ENCODE data around the gene CYP3A5. TPM values are rescaled to one million over a fixed set of nuclear protein-coding genes. Genes with fewer than 3 reads are reported as not detected.
"Not testable (repeated sequence)": the region's sequence is repeated elsewhere in the genome, so short reads cannot be mapped to it uniquely, and the experiment has no call there.

The CYP3A5 gene
- total RNA-seq, 1 donor from 2014 or later = not detected

- H3K27me3 ChIP-seq (ENCODE audit: low read depth) = no peaks in the 10 kb centered on the region
- no peaks in the 10 kb centered on the region for H3K4me1 ChIP-seq
- intact Hi-C loops (cut with micrococcal nuclease) = no loop called here
- DNase-seq = no peak
- H3K4me3 ChIP-seq = no peak overlapping the region
- no peak for TF ChIP-seq CTCF (IDR thresholded peaks at IDR 0.05; ENCODE audit: borderline replicate concordance)
- peaks cover 20% of the 10 kb centered on the region for H3K36me3 ChIP-seq
- no peaks in the 10 kb centered on the region for H3K9me3 ChIP-seq (replicated peaks)
- no peak overlapping the region for H3K27ac ChIP-seq (replicated peaks)
Measured at GRCh38 chr7:99665312-99666012, 14.3 kb downstream of the CYP3A5 start.

GRCh38 chr7:99657879-99658278, 21.9 kb downstream of the CYP3A5 start:
- intact Hi-C loops (cut with micrococcal nuclease); H3K27me3 ChIP-seq (ENCODE audit: low read depth); H3K27ac ChIP-seq (replicated peaks); H3K4me3 ChIP-seq; H3K4me1 ChIP-seq; DNase-seq: not testable (repeated sequence)
- H3K9me3 ChIP-seq (replicated peaks) = peaks cover 15% of the 10 kb centered on the region
- H3K36me3 ChIP-seq = peaks cover 13% of the 10 kb centered on the region

DNA sequence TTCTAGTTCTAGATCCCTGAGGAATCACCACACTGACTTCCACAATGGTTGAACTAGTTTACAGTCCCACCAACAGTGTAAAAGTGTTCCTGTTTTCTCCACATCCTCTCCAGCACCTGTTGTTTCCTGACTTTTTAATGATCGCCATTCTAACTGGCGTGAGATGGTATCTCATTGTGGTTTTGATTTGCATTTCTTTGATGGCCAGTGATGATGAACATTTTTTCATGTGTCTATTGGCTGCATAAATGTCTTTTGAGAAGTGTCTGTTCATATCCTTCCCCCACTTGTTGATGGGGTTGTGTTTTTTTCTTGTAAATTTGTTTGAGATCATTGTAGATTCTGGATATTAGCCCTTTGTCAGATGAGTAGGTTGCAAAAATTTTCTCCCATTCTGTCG, 25.2 kb downstream of the CYP3A5 start:
- H3K9me3 ChIP-seq (replicated peaks) = peaks cover 11% of the 10 kb centered on the region
- intact Hi-C loops (cut with micrococcal nuclease); H3K36me3 ChIP-seq; H3K4me1 ChIP-seq; H3K27ac ChIP-seq (replicated peaks); H3K27me3 ChIP-seq (ENCODE audit: low read depth); DNase-seq; H3K4me3 ChIP-seq: not testable (repeated sequence)

- Histone ChIP-seq H3K36me3 (no peaks in the 10 kb centered on the region), H3K27me3 (ENCODE audit: low read depth) (no peaks in the 10 kb centered on the region), H3K4me1 (no peaks in the 10 kb centered on the region), H3K4me3 (no peak overlapping the region), H3K9me3 (replicated peaks) (peaks cover 8% of the 10 kb centered on the region), H3K27ac (replicated peaks) (no peak overlapping the region)
- DNase-seq = no peak
- intact Hi-C loops (cut with micrococcal nuclease) = no loop called here
- TF ChIP-seq CTCF (IDR thresholded peaks at IDR 0.05; ENCODE audit: borderline replicate concordance) = no peak
Measured at GRCh38 chr7:99653754-99654153, 26.0 kb downstream of the CYP3A5 start.

GRCh38 chr7:99653269-99653668, 26.5 kb downstream of the CYP3A5 start:
- H3K9me3 ChIP-seq (replicated peaks); H3K27me3 ChIP-seq (ENCODE audit: low read depth); intact Hi-C loops (cut with micrococcal nuclease); H3K27ac ChIP-seq (replicated peaks); DNase-seq; H3K4me1 ChIP-seq; H3K36me3 ChIP-seq; H3K4me3 ChIP-seq: not testable (repeated sequence)

DNA sequence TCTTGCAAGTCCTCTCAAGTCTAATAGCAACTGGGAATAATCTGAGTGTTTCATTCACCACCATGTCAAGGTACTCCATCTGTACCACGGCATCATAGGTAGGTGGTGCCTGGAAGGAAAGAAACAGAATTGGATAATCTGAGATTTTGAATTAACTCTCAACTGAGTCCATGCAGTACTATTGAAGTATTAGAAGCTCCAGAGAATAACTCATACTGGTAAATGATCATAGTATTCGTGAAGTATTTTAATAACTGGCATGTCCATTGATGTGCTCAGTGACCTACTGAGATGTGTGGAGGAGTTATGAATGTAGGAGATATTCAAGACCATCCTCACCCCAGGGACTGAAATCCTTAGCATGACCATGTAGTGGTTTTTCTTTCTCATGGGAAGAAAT, 27.1 kb downstream of the CYP3A5 start:
- Histone ChIP-seq H3K27ac (replicated peaks) (no peak overlapping the region), H3K4me1 (no peaks in the 10 kb centered on the region), H3K36me3 (no peaks in the 10 kb centered on the region), H3K9me3 (replicated peaks) (peaks cover 4% of the 10 kb centered on the region), H3K27me3 (ENCODE audit: low read depth) (no peaks in the 10 kb centered on the region), H3K4me3 (no peak overlapping the region)
- DNase-seq = no peak
- intact Hi-C loops (cut with micrococcal nuclease) = no loop called here
- no peak for TF ChIP-seq CTCF (IDR thresholded peaks at IDR 0.05; ENCODE audit: borderline replicate concordance)

DNA sequence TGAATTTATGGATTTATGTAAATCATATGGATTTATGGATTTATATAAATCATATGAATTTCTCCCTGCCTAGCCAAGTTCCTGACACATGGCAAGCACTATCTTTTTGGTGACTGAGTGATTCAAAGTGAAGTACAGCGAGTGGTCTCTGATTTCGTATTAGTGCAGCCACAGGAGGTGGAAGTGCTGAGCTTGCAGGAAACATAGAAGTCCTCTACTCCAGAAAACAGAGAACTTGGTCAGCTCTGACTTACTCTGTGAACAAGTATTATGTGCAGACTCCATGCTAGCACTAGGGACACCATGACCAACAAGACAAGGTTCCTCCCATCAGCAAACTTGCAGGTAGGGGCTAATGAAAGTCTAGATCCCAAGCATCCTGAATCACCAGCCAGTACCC, 28.5 kb downstream of the CYP3A5 start:
- intact Hi-C loops (cut with micrococcal nuclease) = no loop called here
- no peak for DNase-seq
- no peak overlapping the region for H3K4me3 ChIP-seq
- peaks cover 4% of the 10 kb centered on the region for H3K9me3 ChIP-seq (replicated peaks)
- TF ChIP-seq CTCF (IDR thresholded peaks at IDR 0.05; ENCODE audit: borderline replicate concordance) = no peak
- H3K27ac ChIP-seq (replicated peaks) = no peak overlapping the region
- H3K4me1 ChIP-seq = no peaks in the 10 kb centered on the region
- no peaks in the 10 kb centered on the region for H3K27me3 ChIP-seq (ENCODE audit: low read depth)
- no peaks in the 10 kb centered on the region for H3K36me3 ChIP-seq
